Activated T-cell treated with anti-CD3 and anti-CD28 coated beads, Interleukin-2, amount 50 U/mL, for 4 hours (primary cell): ENCODE measurements around the gene INHBB. TPM values are rescaled to one million over a fixed set of nuclear protein-coding genes. Genes with fewer than 3 reads are reported as not detected.
"Not testable (repeated sequence)": the region's sequence is repeated elsewhere in the genome, so short reads cannot be mapped to it uniquely, and the experiment has no call there.

Experiments used
- ATAC-seq, 2 donors: fragments of 200-7000 bp; cut with Tn5 transposase; one replicate each; pipeline ENCODE4 v1.10.0; 2021
- DNase-seq: peaks from one replicate; pipeline ENCODE4 v3.0.0-alpha.2; 2020
- H3K27me3 Mint-ChIP-seq: one replicate; pipeline ENCODE4 v1.8.0; 2021; ENCODE audit warnings: low read depth, mixed read lengths
- H3K36me3 Mint-ChIP-seq: one replicate; pipeline ENCODE4 v1.8.0; 2022; ENCODE audit warnings: mixed read lengths; ENCODE audit not compliant: insufficient read depth
- H3K4me1 Mint-ChIP-seq: one replicate; pipeline ENCODE4 v1.8.0; 2021; ENCODE audit warnings: low read depth, mixed read lengths
- H3K4me3 Mint-ChIP-seq: one replicate; pipeline ENCODE4 v1.8.0; 2021; ENCODE audit warnings: mild to moderate bottlenecking, moderate library complexity, mixed read lengths
- H3K9me3 Mint-ChIP-seq: one replicate; pipeline ENCODE4 v1.8.0; 2021; ENCODE audit warnings: mixed read lengths
- total RNA-seq, 3 donors: library from RNA; stranded (reverse); gene quantifications; one replicate each; pipeline ENCODE4 v1.2.1, GENCODE V29; 2021

Gene INHBB
- total RNA-seq, 3 donors from 2014 or later, result 0.11 to 0.16 TPM; not detected in 1

DNA sequence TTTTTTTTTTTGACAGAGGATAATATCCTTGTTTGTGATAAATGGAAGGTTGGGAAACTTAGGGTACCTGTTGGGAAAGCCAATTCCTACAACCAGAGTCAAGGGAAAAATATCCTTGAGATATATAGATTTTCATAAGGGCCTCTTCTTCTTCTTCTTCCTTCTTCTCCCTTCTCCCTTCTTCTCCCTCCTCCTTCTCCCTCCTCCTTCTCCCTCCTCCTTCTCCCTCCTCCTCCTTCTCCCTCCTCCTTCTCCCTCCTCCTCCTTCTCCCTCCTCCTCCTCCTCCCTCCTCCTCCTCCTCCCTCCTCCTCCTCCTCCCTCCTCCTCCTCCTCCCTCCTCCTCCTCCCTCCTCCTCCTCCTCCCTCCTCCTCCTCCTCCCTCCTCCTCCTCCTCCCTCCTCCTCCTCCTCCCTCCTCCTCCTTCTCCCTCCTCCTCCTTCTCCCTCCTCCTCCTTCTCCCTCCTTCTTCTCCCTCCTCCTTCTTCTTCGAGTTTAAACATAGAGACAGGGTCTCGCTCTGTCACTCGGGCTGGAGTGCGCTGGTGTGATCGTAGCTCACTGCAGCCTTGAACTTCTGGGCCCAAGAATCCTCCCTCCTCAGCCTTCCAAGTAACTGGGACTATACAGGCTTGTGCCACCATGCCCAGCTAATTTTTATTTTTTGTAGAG, 24.9 kb upstream of the INHBB start:
- not testable (repeated sequence) for H3K9me3 Mint-ChIP-seq, DNase-seq, H3K4me1 Mint-ChIP-seq, ATAC-seq, H3K27me3 Mint-ChIP-seq, H3K4me3 Mint-ChIP-seq, H3K36me3 Mint-ChIP-seq

- H3K9me3 Mint-ChIP-seq, result no peaks in the 10 kb centered on the region
- no peak for ATAC-seq
- no peaks in the 10 kb centered on the region for H3K36me3 Mint-ChIP-seq
- no peak for DNase-seq
- H3K27me3 Mint-ChIP-seq, result peaks cover 3% of the 10 kb centered on the region
- peaks cover 2% of the 10 kb centered on the region for H3K4me1 Mint-ChIP-seq
- H3K4me3 Mint-ChIP-seq, result no peak overlapping the region
Observed at GRCh38 chr2:120321721-120322284, 24.1 kb upstream of the INHBB start.

- peaks cover 2% of the 10 kb centered on the region for H3K4me1 Mint-ChIP-seq
- no peak overlapping the region for H3K4me3 Mint-ChIP-seq
- no peak for DNase-seq
- no peaks in the 10 kb centered on the region for H3K9me3 Mint-ChIP-seq
- ATAC-seq, result no peak
- H3K27me3 Mint-ChIP-seq, result peaks cover 5% of the 10 kb centered on the region
- no peaks in the 10 kb centered on the region for H3K36me3 Mint-ChIP-seq
Observed at GRCh38 chr2:120322329-120322728, 23.6 kb upstream of the INHBB start.

- ATAC-seq, result no peak
- no peak for DNase-seq
- Mint-ChIP-seq H3K4me1 (peaks cover 2% of the 10 kb centered on the region), H3K4me3 (no peak overlapping the region), H3K36me3 (no peaks in the 10 kb centered on the region), H3K27me3 (peaks cover 5% of the 10 kb centered on the region), H3K9me3 (no peaks in the 10 kb centered on the region)
Observed at GRCh38 chr2:120323214-120323613, 22.7 kb upstream of the INHBB start.

DNA sequence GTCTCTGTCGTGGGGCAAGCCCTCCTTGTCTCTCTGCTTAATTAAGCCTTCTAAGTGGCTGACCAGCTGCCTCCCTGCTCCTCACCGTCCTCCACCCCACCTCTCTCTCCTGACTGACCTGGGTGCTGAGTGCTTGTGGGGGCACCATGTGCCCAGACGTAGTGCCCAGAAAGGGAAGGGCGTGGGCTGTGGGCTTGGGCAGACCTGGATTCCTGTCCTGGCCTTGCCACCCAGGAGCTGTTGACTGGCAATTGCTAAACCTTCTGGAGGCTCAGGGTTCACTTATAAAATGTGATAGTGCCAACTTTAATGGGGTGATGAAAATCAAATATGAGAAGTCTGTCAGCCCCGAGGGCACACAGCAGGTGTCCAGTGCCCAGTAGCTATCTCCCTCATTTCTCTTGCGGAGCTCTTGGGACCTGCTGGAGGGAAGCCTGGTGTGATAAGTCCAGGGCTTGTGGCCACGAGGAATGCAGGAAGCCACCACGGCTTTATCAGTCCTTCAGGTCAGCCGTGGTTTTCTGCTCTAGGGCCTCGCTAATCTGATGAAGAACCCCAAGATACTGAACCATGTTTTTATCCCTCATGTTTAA, 22.0 kb upstream of the INHBB start:
- no peaks in the 10 kb centered on the region for H3K9me3 Mint-ChIP-seq
- no peak overlapping the region for H3K4me3 Mint-ChIP-seq
- ATAC-seq, result no peak

DNA sequence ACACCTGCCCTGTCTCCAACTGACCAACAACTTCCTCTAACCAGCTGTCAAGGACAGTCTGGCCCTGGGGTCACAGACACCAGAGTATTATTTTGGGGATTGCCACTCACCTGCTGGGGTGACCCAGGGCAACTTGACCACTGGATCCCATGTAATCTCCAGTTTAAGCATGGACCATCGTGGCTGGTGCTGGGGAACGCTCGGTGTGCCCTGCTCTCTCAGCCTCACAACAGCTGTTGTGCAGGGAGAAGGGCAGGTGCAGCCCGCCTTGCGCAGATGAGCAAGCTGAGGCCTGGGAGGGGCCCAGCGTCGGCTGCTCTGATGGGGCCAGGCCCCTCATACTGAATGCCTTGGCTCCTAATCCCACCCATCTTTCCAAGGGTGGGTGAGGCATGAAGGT, 21.0 kb upstream of the INHBB start:
- H3K27me3 Mint-ChIP-seq, result peaks cover 5% of the 10 kb centered on the region

More for the DNA sequence above, 22.0 kb upstream of the INHBB start:
- Mint-ChIP-seq H3K36me3 (no peaks in the 10 kb centered on the region), H3K4me1 (peaks cover 2% of the 10 kb centered on the region), H3K27me3 (peaks cover 5% of the 10 kb centered on the region)
- DNase-seq, result no peak

GRCh38 chr2:120326066-120326465, 19.9 kb upstream of the INHBB start:
- H3K27me3 Mint-ChIP-seq, result peaks cover 12% of the 10 kb centered on the region
- H3K9me3 Mint-ChIP-seq, result no peaks in the 10 kb centered on the region
- no peaks in the 10 kb centered on the region for H3K36me3 Mint-ChIP-seq
- H3K4me3 Mint-ChIP-seq, result no peak overlapping the region
- no peak for DNase-seq
- no peak for ATAC-seq
- peaks cover 2% of the 10 kb centered on the region for H3K4me1 Mint-ChIP-seq

More for the DNA sequence above, 21.0 kb upstream of the INHBB start:
- ATAC-seq (no peak), DNase-seq (no peak)
- peaks cover 2% of the 10 kb centered on the region for H3K4me1 Mint-ChIP-seq
- H3K9me3 Mint-ChIP-seq, result no peaks in the 10 kb centered on the region
- H3K4me3 Mint-ChIP-seq, result no peak overlapping the region
- no peaks in the 10 kb centered on the region for H3K36me3 Mint-ChIP-seq

GRCh38 chr2:120330946-120331822, 14.8 kb upstream of the INHBB start:
- ATAC-seq (no peak), DNase-seq (no peak)
- Mint-ChIP-seq H3K27me3 (peaks cover 23% of the 10 kb centered on the region), H3K9me3 (no peaks in the 10 kb centered on the region), H3K4me3 (no peak overlapping the region), H3K4me1 (no peaks in the 10 kb centered on the region), H3K36me3 (no peaks in the 10 kb centered on the region)

DNA sequence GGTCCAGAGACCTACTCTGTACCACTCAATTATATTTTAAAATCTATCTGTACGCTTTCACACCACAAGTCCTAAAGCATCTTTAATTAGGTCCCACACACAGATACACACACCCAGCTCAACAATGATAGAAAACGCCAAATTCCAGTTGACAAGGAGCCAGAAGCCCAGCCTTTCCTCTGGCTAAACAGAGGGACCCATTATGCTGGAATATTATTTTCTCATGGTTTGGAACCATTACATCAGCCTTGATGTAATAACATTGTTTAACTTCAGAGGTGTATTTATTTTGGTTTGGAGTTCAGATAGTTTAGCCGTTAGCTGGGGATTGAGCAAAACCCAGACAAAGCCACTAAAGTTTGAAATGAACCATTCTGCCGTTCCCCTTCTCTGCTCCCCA, 14.0 kb upstream of the INHBB start:
- H3K4me3 Mint-ChIP-seq, result no peak overlapping the region
- H3K4me1 Mint-ChIP-seq, result no peaks in the 10 kb centered on the region
- no peak for DNase-seq
- no peak for ATAC-seq
- H3K9me3 Mint-ChIP-seq, result no peaks in the 10 kb centered on the region
- no peaks in the 10 kb centered on the region for H3K36me3 Mint-ChIP-seq
- peaks cover 25% of the 10 kb centered on the region for H3K27me3 Mint-ChIP-seq

DNA sequence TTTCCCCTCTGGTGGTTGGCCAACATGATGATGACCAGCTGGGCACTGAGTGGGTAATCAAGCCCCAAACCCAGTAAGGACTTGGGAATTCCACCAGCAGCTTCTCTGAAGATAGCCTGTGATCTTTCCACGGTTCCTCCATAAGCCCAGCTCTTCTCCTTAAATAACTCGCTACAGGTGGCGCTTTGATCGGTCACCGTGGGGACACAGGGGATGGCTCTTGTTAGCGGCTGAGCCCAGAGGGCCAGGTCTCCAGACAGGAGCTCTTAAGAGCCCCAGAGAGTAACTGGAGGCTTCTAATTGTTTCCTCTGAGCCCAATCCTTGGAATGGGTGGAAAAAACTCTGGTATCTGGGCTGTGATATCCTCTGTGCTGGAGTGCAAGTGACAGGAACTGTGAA, 13.6 kb upstream of the INHBB start:
- Mint-ChIP-seq H3K27me3 (peaks cover 28% of the 10 kb centered on the region), H3K36me3 (no peaks in the 10 kb centered on the region), H3K9me3 (no peaks in the 10 kb centered on the region), H3K4me1 (no peaks in the 10 kb centered on the region), H3K4me3 (no peak overlapping the region)
- DNase-seq (no peak), ATAC-seq (no peak)

DNA sequence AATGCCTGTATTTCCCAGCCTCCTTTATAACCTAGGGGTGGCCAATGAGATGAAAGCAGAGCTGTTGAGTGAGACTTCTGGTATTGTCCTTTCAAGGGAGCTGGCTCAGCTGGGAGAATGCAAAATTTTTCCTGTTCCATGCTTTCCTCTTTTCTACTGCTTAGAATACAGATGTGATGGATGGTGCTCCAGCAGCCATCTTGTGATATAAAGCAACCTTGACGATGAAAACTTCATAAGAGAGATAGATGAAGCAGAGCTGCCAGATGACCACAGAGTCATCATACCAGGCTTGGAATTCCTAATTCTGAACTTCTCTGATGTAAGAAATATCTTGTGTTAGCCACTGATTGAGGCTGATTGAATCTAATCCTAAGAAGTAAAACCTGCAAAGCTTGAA, 11.9 kb upstream of the INHBB start:
- peaks cover 41% of the 10 kb centered on the region for H3K27me3 Mint-ChIP-seq
- ATAC-seq, result no peak
- no peak overlapping the region for H3K4me3 Mint-ChIP-seq
- DNase-seq, result no peak
- no peaks in the 10 kb centered on the region for H3K9me3 Mint-ChIP-seq
- no peaks in the 10 kb centered on the region for H3K4me1 Mint-ChIP-seq
- H3K36me3 Mint-ChIP-seq, result no peaks in the 10 kb centered on the region

DNA sequence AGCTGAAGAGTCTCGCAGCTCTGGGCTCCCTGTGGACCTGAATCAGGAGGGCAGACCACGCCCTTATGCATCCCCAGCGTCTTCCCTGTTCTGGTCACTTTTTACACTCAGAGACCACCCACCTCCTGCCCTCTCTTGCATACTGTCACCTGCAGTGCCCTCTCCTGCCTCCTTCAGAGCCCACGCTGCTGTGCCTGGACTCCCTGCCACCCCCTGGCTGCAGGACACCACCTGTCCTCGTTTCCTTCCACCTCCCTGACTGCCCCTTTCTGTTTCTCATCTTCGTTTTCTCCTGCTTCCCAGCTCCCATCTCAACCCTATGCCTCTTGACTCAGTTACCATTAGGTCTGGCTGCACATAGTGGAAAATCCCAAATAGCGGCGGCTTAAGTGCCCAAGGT, 9.2 kb upstream of the INHBB start:
- Mint-ChIP-seq H3K9me3 (no peaks in the 10 kb centered on the region), H3K4me1 (no peaks in the 10 kb centered on the region), H3K4me3 (no peak overlapping the region), H3K27me3 (peaks cover 52% of the 10 kb centered on the region), H3K36me3 (no peaks in the 10 kb centered on the region)
- DNase-seq, result no peak
- ATAC-seq, result no peak

GRCh38 chr2:120338015-120338414, 7.9 kb upstream of the INHBB start:
- no peak overlapping the region for H3K4me3 Mint-ChIP-seq
- H3K36me3 Mint-ChIP-seq, result no peaks in the 10 kb centered on the region
- H3K4me1 Mint-ChIP-seq, result peaks cover 3% of the 10 kb centered on the region
- no peak for ATAC-seq
- no peak for DNase-seq
- H3K9me3 Mint-ChIP-seq, result no peaks in the 10 kb centered on the region
- peaks cover 61% of the 10 kb centered on the region for H3K27me3 Mint-ChIP-seq

DNA sequence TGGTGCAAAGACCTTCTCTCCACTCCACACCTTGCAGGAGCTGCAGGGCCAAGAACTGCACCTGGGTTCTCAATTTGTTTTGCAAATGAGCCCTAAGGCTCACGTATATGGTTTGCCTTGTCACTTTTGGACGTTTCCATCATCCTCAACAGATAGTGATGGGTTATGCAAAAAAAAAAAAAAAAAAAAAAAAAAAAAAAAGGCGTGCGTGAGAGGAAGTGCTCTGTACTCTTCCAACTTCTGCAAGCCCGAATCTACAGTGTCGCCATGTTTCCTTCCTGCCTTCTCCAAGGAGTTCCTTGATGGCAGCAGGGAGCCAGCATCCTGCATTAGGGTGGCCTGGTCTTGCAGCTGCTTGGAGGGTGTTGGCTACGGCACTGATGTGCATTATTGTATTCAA, 4.0 kb upstream of the INHBB start:
- no peaks in the 10 kb centered on the region for H3K9me3 Mint-ChIP-seq
- no peak for ATAC-seq
- no peaks in the 10 kb centered on the region for H3K36me3 Mint-ChIP-seq
- peaks cover 56% of the 10 kb centered on the region for H3K27me3 Mint-ChIP-seq
- peaks cover 14% of the 10 kb centered on the region for H3K4me1 Mint-ChIP-seq
- no peak overlapping the region for H3K4me3 Mint-ChIP-seq
- DNase-seq, result no peak
